MCF 10A (cell line): ENCODE measurements around the gene KIF18A. TPM values are rescaled to one million over a fixed set of nuclear protein-coding genes. Genes with fewer than 3 reads are reported as not detected.
A peak's percentile ranks its signal among the peaks of the same experiment; 100 is the strongest.

ENCODE experiments used
- Bru-seq: library from RNA; stranded (reverse); fragments of 400-500 nt; gene quantifications from one replicate; lab custom pipeline; 2021; lab: Mats Ljungman, UMichigan
- BruChase-seq, 2 experiments: library from RNA; stranded (reverse); fragments of 400-500 nt; gene quantifications; one replicate each; lab custom pipeline; 2021; lab: Mats Ljungman, UMichigan
- BruUV-seq: library from RNA; stranded (reverse); fragments of 400-500 nt; replicated peaks from 2 replicates; lab custom pipeline; 2021; lab: Mats Ljungman, UMichigan
- CTCF ChIA-PET: fragments of 300-600 bp; sonication (Branson Sonifier 250); formaldehyde crosslinking; extraction: SDS; loops from one replicate; lab custom pipeline; 2021; ENCODE audit warnings: antibody characterized with exemption, inconsistent platforms; lab: Yijun Ruan, JAX
- POLR2A ChIA-PET: fragments of 300-600, 350-650 bp; sonication (Branson Sonifier 250); formaldehyde crosslinking; extraction: SDS; loops from one replicate; lab custom pipeline; 2020; ENCODE audit warnings: antibody characterized with exemption, inconsistent platforms; lab: Yijun Ruan, JAX
- DNase-seq: peaks from one replicate; pipeline ENCODE4 v3.0.0-alpha.2; 2018; ENCODE audit not compliant: unreplicated experiment
- H3K27ac Mint-ChIP-seq: one replicate; pipeline ENCODE4 v1.8.0; 2022; ENCODE audit warnings: mild to moderate bottlenecking, low read depth, mixed read lengths; ENCODE audit not compliant: unreplicated experiment
- H3K27me3 Mint-ChIP-seq: one replicate; pipeline ENCODE4 v1.8.0; 2022; ENCODE audit warnings: mixed read lengths; ENCODE audit not compliant: insufficient read depth, unreplicated experiment
- H3K36me3 Mint-ChIP-seq: one replicate; pipeline ENCODE4 v1.8.0; 2022; ENCODE audit warnings: mild to moderate bottlenecking, moderate library complexity, mixed read lengths; ENCODE audit not compliant: insufficient read depth, unreplicated experiment
- H3K4me1 Mint-ChIP-seq: one replicate; pipeline ENCODE4 v1.8.0; 2022; ENCODE audit warnings: mixed read lengths; ENCODE audit not compliant: insufficient read depth, unreplicated experiment
- H3K4me3 Mint-ChIP-seq: one replicate; pipeline ENCODE4 v1.8.0; 2022; ENCODE audit warnings: mild to moderate bottlenecking, moderate library complexity, mixed read lengths; ENCODE audit not compliant: unreplicated experiment
- H3K9me3 Mint-ChIP-seq: one replicate; pipeline ENCODE4 v1.8.0; 2022; ENCODE audit warnings: mixed read lengths; ENCODE audit not compliant: unreplicated experiment
- CTCF ChIP-seq: fragments of 200-600 bp; IDR thresholded peaks from one replicate; pipeline ENCODE4 v1.8.0; 2022; ENCODE audit warnings: antibody characterized with exemption, mild to moderate bottlenecking; ENCODE audit not compliant: unreplicated experiment
- intact Hi-C: fragments of 100-400 bp; cut with micrococcal nuclease; formaldehyde crosslinking; loops from 2 replicates; pipeline ENCODE4 v1.14.1; 2022
- long read RNA-seq: library from polyadenylated mRNA; stranded (forward); transcript quantifications from one replicate; pipeline ENCODE4 v2.0.0, GENCODE V29; 2022
- total RNA-seq: library from RNA; stranded (reverse); gene quantifications from 2 replicates; pipeline ENCODE4 v1.2.3, GENCODE V29; 2022

The KIF18A gene
- total RNA-seq (8.9 and 12.9 TPM in 2 replicates), Bru-seq, nascent RNA (percentile 73 among the genes with signal in this experiment), BruChase-seq, experiment 1, labeled RNA remaining after a 6-hour chase (percentile 40 among the genes with signal in this experiment), BruChase-seq, experiment 2, labeled RNA remaining after a 2-hour chase (percentile 61 among the genes with signal in this experiment)
- long read RNA-seq, transcript KIF18A-201 (17 exons, 3,568 nt), result major isoform, 57 of 66 reads
- long read RNA-seq, partial matches to known transcripts, result 2 of 66 reads
- long read RNA-seq, other reads (novel, unspliced or antisense), result 7 of 66 reads

DNA sequence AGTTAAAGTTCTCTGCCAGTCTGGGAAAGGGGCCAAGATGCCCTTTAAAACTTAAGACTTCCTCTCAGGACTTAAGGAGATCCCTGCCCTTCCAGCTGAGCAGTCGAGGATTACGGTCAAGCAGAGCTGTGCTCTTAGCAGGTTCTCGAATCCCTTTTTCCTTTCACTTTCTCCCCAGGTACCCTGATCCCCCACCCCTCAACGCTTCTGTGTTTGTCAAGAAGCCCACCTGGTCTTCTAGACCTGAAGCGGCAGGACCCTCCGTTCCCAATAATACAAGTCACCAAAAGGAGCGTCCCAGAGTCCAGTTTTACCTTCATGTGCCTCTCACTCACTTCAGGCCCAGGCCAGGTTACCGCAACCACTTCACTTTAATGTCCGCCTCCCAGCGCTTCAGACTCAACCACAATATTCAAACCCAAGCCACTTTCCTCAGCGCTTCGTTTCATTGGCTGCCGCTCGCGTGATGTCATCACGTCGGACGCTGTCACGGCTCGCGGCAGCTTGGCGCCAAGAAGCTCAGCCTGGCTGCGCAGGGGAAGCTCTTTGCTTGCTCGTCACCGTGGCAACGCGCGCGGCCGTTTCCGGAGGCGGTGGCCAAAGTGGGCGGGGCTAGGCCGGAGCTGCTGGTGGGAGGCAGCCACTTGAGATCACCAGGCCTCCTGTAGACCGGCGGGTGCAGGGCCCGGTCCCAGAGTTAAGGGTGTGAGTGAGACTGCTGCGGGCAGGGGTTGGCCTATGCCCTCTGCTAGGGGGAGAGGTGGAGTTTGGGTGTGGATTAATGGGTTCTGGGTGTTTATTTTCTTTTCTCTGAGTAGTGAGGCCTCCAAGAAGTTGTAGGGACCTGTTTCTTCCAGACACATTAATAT, at the start of gene KIF18A, which contains the start of gene METTL15:
Gene KIF18A, minus strand, starts transcription at position 407 of the 869 bp plus-strand sequence. CDS start 10,209 bp downstream, outside the sequence.
Gene METTL15, plus strand, starts transcription at position 639 of the 869 bp plus-strand sequence. CDS start 4,947 bp downstream, outside the sequence.
- BruUV-seq, result TSS peak; percentile 74
- Mint-ChIP-seq H3K27ac (peak within 1 kb of the TSS; percentile 100), H3K4me1 (peaks cover 48% of the 10 kb centered on the region), H3K9me3 (no peaks in the 10 kb centered on the region), H3K4me3 (peak within 1 kb of the TSS; percentile 98), H3K36me3 (no peaks in the 10 kb centered on the region), H3K27me3 (no peaks in the 10 kb centered on the region)
- POLR2A ChIA-PET, result interaction anchor here (0.6 to 7.4 kb wide), 28 partner anchors 8 to 1154 kb away, joined by 3 to 73 read pairs (median 5); partner anchors contain the start of gene BDNF
- peak; percentile 98 for DNase-seq
- no peak for TF ChIP-seq CTCF
- CTCF ChIA-PET, result interaction anchor here (0.6 to 2.9 kb wide), 12 partner anchors 11 to 589 kb away, joined by 3 to 19 read pairs (median 3); partner anchors contain the start of gene BDNF
- intact Hi-C loops, result loop anchor here (1.0 to 10.0 kb wide), 6 partner anchors 269 to 1217 kb away; partner anchors contain the start of gene BDNF

DNA sequence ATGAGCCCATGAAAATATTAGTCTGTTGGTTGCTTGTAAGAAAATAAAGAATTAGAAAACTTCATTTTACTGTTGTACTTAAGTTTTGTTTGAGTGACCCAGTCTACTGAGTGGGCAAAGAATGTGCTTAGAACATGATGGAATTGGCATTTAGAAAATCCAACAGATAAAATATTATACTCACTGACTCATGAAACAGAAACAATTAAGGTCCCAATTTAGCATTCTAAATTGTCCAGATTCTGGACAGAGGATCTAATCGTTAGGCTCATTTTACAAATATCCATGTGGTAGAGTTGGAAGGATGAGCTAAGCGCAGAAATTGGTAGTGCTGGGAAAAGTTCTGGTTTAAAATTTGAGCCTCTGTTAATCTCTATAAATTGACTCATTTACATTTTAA, 45.6 kb upstream of the KIF18A start:
- H3K36me3 Mint-ChIP-seq, result peaks cover 17% of the 10 kb centered on the region
- no peaks in the 10 kb centered on the region for H3K4me1 Mint-ChIP-seq
- no peak for TF ChIP-seq CTCF
- no TSS peak for BruUV-seq
- ChIA-PET POLR2A (interaction anchor here (0.8 kb wide), 1 partner anchor 9 kb away, joined by 3 read pairs; no protein-coding TSS in a partner anchor), CTCF (no interaction called here)
- intact Hi-C loops, result no loop called here
- H3K27ac Mint-ChIP-seq, result no peak overlapping the region
- no peaks in the 10 kb centered on the region for H3K9me3 Mint-ChIP-seq
- no peak for DNase-seq
- no peak overlapping the region for H3K4me3 Mint-ChIP-seq
- H3K27me3 Mint-ChIP-seq, result no peaks in the 10 kb centered on the region

DNA sequence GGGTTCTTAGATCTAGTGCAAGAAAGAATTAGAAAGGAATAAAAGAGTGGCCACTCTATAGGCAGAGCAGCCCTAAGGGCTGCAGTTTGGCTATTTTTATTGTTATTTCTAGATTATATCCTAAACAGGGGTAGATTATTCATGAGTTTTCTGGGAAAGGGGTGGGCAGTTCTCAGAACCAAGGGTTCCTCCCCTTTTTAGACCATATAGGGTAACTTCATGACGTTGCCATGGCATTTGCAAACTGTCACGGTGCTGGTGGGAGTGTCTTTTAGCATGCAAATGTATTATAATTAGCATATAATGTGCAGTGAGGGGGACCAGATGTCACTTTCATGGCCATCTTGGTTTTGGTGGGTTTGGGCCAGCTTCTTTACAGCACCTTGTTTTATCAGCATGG, 44.8 kb upstream of the KIF18A start:
- Mint-ChIP-seq H3K9me3 (no peaks in the 10 kb centered on the region), H3K4me1 (no peaks in the 10 kb centered on the region), H3K36me3 (peaks cover 9% of the 10 kb centered on the region), H3K4me3 (no peak overlapping the region), H3K27ac (no peak overlapping the region), H3K27me3 (no peaks in the 10 kb centered on the region)
- ChIA-PET CTCF (no interaction called here), POLR2A (interaction anchor here (1.1 kb wide), 1 partner anchor 36 kb away, joined by 4 read pairs; no protein-coding TSS in a partner anchor)
- TF ChIP-seq CTCF, result no peak
- DNase-seq, result no peak
- no TSS peak for BruUV-seq
- intact Hi-C loops, result no loop called here
